ENCODE results near the gene SNX20.

Gene SNX20

GRCh38 chr16:50635505-50636392 lies 45.4 kb downstream of the SNX20 start:
- H3K9me3 Mint-ChIP-seq: no peaks in the 10 kb centered on the region
- DNase-seq (ENCODE audit: low spot score): no peak
- H3K4me1 Mint-ChIP-seq (ENCODE audit: low read depth): peaks cover 3% of the 10 kb centered on the region
- H3K27me3 Mint-ChIP-seq (ENCODE audit: low read depth): no peaks in the 10 kb centered on the region
- H3K4me3 Mint-ChIP-seq: no peak overlapping the region
- no peaks in the 10 kb centered on the region for H3K36me3 Mint-ChIP-seq (ENCODE audit: low read depth)
- no peak overlapping the region for H3K27ac Mint-ChIP-seq

GRCh38 chr16:50634947-50635346 lies 46.2 kb downstream of the SNX20 start:
- DNase-seq (ENCODE audit: low spot score): no peak
- Mint-ChIP-seq H3K4me3 (no peak overlapping the region), H3K9me3 (no peaks in the 10 kb centered on the region), H3K36me3 (ENCODE audit: low read depth) (no peaks in the 10 kb centered on the region), H3K27me3 (ENCODE audit: low read depth) (no peaks in the 10 kb centered on the region), H3K4me1 (ENCODE audit: low read depth) (peaks cover 3% of the 10 kb centered on the region), H3K27ac (no peak overlapping the region)

GRCh38 chr16:50634090-50634489 lies 47.0 kb downstream of the SNX20 start:
- Mint-ChIP-seq H3K36me3 (ENCODE audit: low read depth) (no peaks in the 10 kb centered on the region), H3K4me3 (no peak overlapping the region), H3K27me3 (ENCODE audit: low read depth) (no peaks in the 10 kb centered on the region), H3K9me3 (no peaks in the 10 kb centered on the region), H3K4me1 (ENCODE audit: low read depth) (peaks cover under 1% of the 10 kb centered on the region), H3K27ac (no peak overlapping the region)
- DNase-seq (ENCODE audit: low spot score): no peak

- Mint-ChIP-seq H3K4me1 (ENCODE audit: low read depth) (no peaks in the 10 kb centered on the region), H3K27ac (no peak overlapping the region), H3K9me3 (no peaks in the 10 kb centered on the region), H3K36me3 (ENCODE audit: low read depth) (no peaks in the 10 kb centered on the region), H3K27me3 (ENCODE audit: low read depth) (no peaks in the 10 kb centered on the region), H3K4me3 (no peak overlapping the region)
- DNase-seq (ENCODE audit: low spot score): no peak
Measured at GRCh38 chr16:50632927-50633800, 47.9 kb downstream of the SNX20 start.

DNA sequence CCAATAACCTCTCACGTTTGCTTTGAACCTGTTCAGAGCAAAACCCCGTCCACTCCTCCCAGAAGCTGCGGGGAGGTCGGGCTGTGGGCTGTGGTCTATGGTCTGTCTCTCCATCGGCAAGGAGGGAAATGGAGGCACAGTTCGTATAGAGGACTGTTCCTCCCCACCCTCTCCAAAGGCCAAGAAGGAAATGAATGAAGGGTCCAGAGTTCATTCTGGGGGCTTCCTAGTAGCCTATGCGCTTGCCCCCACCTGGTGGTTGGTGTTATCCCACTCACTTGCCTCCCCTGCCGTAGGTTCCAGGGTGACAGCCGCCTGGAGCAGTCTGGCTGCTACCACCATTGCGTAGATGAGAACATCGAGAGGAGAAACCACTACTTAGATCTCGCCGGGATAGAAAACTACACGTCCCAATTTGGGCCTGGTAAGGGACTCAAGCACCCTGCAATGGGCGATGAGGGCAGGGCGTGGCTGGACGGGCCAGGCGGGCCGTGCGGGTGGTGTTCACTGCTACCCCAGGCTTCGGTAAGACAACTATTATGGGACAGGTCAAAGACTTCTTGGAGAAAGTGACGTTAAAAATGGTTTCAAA lies 49.0 kb downstream of the SNX20 start:
- no peaks in the 10 kb centered on the region for H3K36me3 Mint-ChIP-seq (ENCODE audit: low read depth)
- no peak overlapping the region for H3K4me3 Mint-ChIP-seq
- peaks cover 7% of the 10 kb centered on the region for H3K4me1 Mint-ChIP-seq (ENCODE audit: low read depth)
- no peaks in the 10 kb centered on the region for H3K9me3 Mint-ChIP-seq
- no peak for DNase-seq (ENCODE audit: low spot score)
- no peak overlapping the region for H3K27ac Mint-ChIP-seq
- H3K27me3 Mint-ChIP-seq (ENCODE audit: low read depth): no peaks in the 10 kb centered on the region

- H3K4me3 Mint-ChIP-seq: no peak overlapping the region
- no peaks in the 10 kb centered on the region for H3K36me3 Mint-ChIP-seq (ENCODE audit: low read depth)
- no peaks in the 10 kb centered on the region for H3K27me3 Mint-ChIP-seq (ENCODE audit: low read depth)
- no peaks in the 10 kb centered on the region for H3K9me3 Mint-ChIP-seq
- H3K4me1 Mint-ChIP-seq (ENCODE audit: low read depth): peaks cover 13% of the 10 kb centered on the region
- no peak for DNase-seq (ENCODE audit: low spot score)
- no peak overlapping the region for H3K27ac Mint-ChIP-seq
Measured at GRCh38 chr16:50631249-50631984, 49.7 kb downstream of the SNX20 start.

DNA sequence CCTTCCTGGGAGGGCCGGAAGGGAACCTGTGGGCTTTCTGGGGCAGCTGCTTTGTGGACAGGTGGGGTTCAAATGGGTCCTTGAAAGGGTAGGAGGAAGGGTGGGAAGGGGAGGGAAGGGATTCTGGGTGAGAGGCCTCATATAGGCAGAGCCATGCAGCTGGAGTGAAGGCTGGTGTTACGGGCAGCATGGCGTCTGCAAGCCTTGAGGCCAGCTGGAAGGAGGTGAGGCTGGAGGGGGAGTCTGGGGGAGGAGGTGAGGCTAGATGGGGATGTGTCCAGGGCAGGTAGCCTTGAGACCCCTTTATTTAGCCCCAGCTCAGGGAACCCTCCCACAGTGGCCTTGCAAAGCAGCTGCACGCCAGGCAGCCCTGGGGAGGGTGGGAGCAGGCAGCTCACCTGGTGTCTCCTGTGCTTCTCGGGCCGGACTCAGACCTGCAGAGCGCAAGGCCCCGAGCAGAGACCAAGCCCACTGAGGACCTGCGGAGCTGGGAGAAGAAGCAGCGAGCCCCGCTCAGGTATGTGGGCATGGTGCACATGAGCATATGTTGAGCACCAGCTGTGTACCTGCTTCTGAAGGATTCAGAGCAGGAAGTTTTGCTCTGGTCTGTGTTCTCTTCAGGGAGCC lies 50.6 kb downstream of the SNX20 start:
- H3K27me3 Mint-ChIP-seq (ENCODE audit: low read depth): no peaks in the 10 kb centered on the region
- H3K4me1 Mint-ChIP-seq (ENCODE audit: low read depth): peaks cover 13% of the 10 kb centered on the region

DNA sequence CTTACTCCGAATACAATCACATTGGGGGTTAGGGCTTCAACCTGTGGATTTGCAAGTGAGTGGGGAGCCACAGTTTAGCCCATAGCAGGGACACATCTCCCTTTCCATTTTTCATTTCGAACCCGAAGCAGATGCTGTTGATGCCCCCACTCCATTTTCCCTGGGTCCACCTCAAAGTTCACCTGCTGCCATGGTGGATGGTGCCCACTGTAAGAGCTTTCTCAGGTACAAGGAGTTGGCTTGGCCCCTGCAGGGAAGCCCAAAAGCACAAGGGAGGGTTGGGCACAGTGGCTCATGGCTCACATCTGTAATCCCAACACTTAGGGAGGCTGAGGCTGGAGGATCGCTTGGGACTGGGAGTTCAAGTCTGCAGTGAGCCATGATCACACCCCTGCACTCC lies 51.8 kb downstream of the SNX20 start:
- H3K36me3 Mint-ChIP-seq (ENCODE audit: low read depth): no peaks in the 10 kb centered on the region
- no peak overlapping the region for H3K4me3 Mint-ChIP-seq

More for the DNA sequence above, 50.6 kb downstream of the SNX20 start:
- Mint-ChIP-seq H3K27ac (no peak overlapping the region), H3K9me3 (no peaks in the 10 kb centered on the region), H3K36me3 (ENCODE audit: low read depth) (no peaks in the 10 kb centered on the region), H3K4me3 (no peak overlapping the region)
- DNase-seq (ENCODE audit: low spot score): no peak

DNA sequence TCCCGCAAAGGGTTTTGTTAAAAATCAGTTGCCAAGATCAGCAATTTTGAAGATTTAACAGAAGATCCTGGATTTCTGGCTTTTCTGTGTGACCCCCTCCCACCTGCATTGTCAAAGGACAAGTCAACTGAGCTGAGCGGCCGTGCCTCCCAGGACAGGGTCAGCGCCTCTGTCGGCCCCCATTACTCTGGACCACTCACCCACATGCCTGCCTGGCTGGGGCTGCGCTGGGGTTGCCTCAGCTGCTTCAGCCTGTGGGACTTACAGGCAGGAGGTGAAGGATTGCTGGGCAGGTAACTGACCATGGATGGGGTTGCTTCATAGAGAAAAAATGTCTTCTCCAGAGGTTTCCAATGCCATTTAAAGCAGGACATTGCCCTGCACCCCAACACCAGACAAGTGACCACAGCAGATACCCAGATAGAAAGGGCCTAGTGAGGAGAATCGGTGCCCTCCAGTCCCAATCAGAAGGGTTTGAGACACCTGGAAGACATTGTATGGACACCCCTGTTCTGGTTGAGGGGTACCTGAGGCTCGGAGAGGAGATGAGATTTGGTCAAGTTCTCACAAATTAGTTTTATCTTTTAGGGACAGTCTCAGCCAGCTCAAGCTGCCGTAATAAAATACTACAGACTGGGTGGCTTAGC lies 52.8 kb downstream of the SNX20 start:
- no peak overlapping the region for H3K4me3 Mint-ChIP-seq
- H3K9me3 Mint-ChIP-seq: no peaks in the 10 kb centered on the region
- H3K27ac Mint-ChIP-seq: no peak overlapping the region
- no peaks in the 10 kb centered on the region for H3K36me3 Mint-ChIP-seq (ENCODE audit: low read depth)
- DNase-seq (ENCODE audit: low spot score): no peak
- no peaks in the 10 kb centered on the region for H3K27me3 Mint-ChIP-seq (ENCODE audit: low read depth)
- peaks cover 21% of the 10 kb centered on the region for H3K4me1 Mint-ChIP-seq (ENCODE audit: low read depth)

More for the DNA sequence above, 51.8 kb downstream of the SNX20 start:
- peaks cover 15% of the 10 kb centered on the region for H3K4me1 Mint-ChIP-seq (ENCODE audit: low read depth)
- H3K27ac Mint-ChIP-seq: no peak overlapping the region
- no peak for DNase-seq (ENCODE audit: low spot score)
- no peaks in the 10 kb centered on the region for H3K9me3 Mint-ChIP-seq
- no peaks in the 10 kb centered on the region for H3K27me3 Mint-ChIP-seq (ENCODE audit: low read depth)

GRCh38 chr16:50627419-50627818 lies 53.7 kb downstream of the SNX20 start:
- H3K4me3 Mint-ChIP-seq: peak overlapping the region; percentile 62
- no peaks in the 10 kb centered on the region for H3K9me3 Mint-ChIP-seq
- H3K27me3 Mint-ChIP-seq (ENCODE audit: low read depth): no peaks in the 10 kb centered on the region
- H3K27ac Mint-ChIP-seq: peak overlapping the region; percentile 72
- H3K4me1 Mint-ChIP-seq (ENCODE audit: low read depth): peaks cover 21% of the 10 kb centered on the region
- H3K36me3 Mint-ChIP-seq (ENCODE audit: low read depth): no peaks in the 10 kb centered on the region
- peak; percentile 14 for DNase-seq (ENCODE audit: low spot score)

DNA sequence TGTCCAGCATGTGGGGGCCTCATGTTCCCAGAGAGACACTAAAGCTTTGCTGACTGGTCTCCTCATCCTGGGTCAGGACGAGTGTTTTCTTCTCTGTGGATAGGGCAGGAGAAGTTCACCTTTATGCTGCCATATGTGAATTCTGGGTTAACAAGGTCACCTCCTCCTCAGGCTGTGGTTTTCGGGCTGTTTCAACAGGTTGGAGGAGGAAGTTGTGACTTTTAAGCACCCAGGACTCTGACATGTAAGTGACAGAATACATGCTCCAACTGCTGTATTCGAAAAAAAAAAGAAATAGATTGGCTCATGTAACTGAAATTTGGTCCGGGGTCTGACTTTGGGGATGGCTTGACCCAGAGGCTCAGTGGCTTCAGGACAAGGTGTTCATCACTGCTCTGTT lies 54.2 kb downstream of the SNX20 start:
- Mint-ChIP-seq H3K27me3 (ENCODE audit: low read depth) (no peaks in the 10 kb centered on the region), H3K27ac (peak overlapping the region; percentile 72), H3K4me3 (peak overlapping the region; percentile 62), H3K36me3 (ENCODE audit: low read depth) (no peaks in the 10 kb centered on the region), H3K9me3 (no peaks in the 10 kb centered on the region), H3K4me1 (ENCODE audit: low read depth) (peaks cover 21% of the 10 kb centered on the region)
- DNase-seq (ENCODE audit: low spot score): no peak

- H3K4me3 Mint-ChIP-seq: no peak overlapping the region
- H3K36me3 Mint-ChIP-seq (ENCODE audit: low read depth): no peaks in the 10 kb centered on the region
- no peaks in the 10 kb centered on the region for H3K9me3 Mint-ChIP-seq
- DNase-seq (ENCODE audit: low spot score): no peak
- peaks cover 21% of the 10 kb centered on the region for H3K4me1 Mint-ChIP-seq (ENCODE audit: low read depth)
- no peaks in the 10 kb centered on the region for H3K27me3 Mint-ChIP-seq (ENCODE audit: low read depth)
- no peak overlapping the region for H3K27ac Mint-ChIP-seq
Measured at GRCh38 chr16:50625374-50625773, 55.7 kb downstream of the SNX20 start.
